ENCODE data around the gene MSS51. TPM values are rescaled to one million over a fixed set of nuclear protein-coding genes. Genes with fewer than 3 reads are reported as not detected.

The MSS51 gene
- total and polyA plus RNA-seq, 3 donors from 2014 or later: 1.9 to 6.0 (median 3.5) TPM

GRCh38 chr10:73439605-73440312 lies 6.4 kb upstream of the MSS51 start:
- Histone ChIP-seq H3K27me3 (no peaks in the 10 kb centered on the region), H3K9me3 (no peaks in the 10 kb centered on the region), H3K4me3 (no peak overlapping the region), H3K4me1 (no peaks in the 10 kb centered on the region), H3K36me3 (ENCODE audit: low read depth, missing control alignments) (no peaks in the 10 kb centered on the region), H3K27ac (no peak overlapping the region)
- 90 to 93% methylated on average over 1 of the region's 1 CpG for WGBS, 2 donors
- intact Hi-C loops (cut with DNase I; ENCODE audit: low total_unique reads): no loop called here
- DNase-seq: no peak
- no peak for TF ChIP-seq CTCF (IDR thresholded peaks at IDR 0.05)
- no peak for TF ChIP-seq POLR2A (IDR thresholded peaks at IDR 0.05)

DNA sequence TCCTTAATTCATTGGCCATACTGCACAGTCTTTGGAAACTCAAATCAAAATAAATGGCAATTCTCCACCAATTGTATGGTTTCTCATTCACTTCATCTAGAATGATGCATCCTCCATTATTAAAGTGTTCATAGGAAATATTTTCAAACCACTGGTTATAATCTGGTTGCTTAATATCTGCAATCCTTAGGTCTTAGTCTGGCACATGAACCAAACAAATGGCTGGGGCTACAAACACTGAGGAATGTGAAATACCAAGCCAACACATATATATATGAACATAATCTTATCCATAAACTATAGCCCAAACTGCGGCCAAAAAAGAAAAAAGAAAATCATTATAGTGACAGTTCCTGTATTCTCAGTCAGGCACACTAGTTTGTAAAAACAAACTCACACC lies 5.7 kb upstream of the MSS51 start:
- Histone ChIP-seq H3K27me3 (no peaks in the 10 kb centered on the region), H3K4me3 (no peak overlapping the region), H3K4me1 (no peaks in the 10 kb centered on the region), H3K27ac (no peak overlapping the region), H3K36me3 (ENCODE audit: low read depth, missing control alignments) (no peaks in the 10 kb centered on the region), H3K9me3 (no peaks in the 10 kb centered on the region)
- intact Hi-C loops (cut with DNase I; ENCODE audit: low total_unique reads): no loop called here
- 86 to 90% methylated on average over 1 of the region's 1 CpG for WGBS, 2 donors
- TF ChIP-seq POLR2A (IDR thresholded peaks at IDR 0.05) (no peak), CTCF (IDR thresholded peaks at IDR 0.05) (no peak)
- DNase-seq: no peak

GRCh38 chr10:73432646-73433537 lies 469 bp downstream of the MSS51 start:
- H3K9me3 ChIP-seq: no peaks in the 10 kb centered on the region
- DNase-seq: no peak
- no peak overlapping the region for H3K27ac ChIP-seq
- TF ChIP-seq CTCF (IDR thresholded peaks at IDR 0.05) (no peak), POLR2A (IDR thresholded peaks at IDR 0.05) (no peak)
- no peaks in the 10 kb centered on the region for H3K4me1 ChIP-seq
- no peaks in the 10 kb centered on the region for H3K27me3 ChIP-seq
- 78 to 84% methylated on average over 2 of the region's 2 CpGs for WGBS, 2 donors
- no peaks in the 10 kb centered on the region for H3K36me3 ChIP-seq (ENCODE audit: low read depth, missing control alignments)
- intact Hi-C loops (cut with DNase I; ENCODE audit: low total_unique reads): no loop called here
- H3K4me3 ChIP-seq: no peak overlapping the region

DNA sequence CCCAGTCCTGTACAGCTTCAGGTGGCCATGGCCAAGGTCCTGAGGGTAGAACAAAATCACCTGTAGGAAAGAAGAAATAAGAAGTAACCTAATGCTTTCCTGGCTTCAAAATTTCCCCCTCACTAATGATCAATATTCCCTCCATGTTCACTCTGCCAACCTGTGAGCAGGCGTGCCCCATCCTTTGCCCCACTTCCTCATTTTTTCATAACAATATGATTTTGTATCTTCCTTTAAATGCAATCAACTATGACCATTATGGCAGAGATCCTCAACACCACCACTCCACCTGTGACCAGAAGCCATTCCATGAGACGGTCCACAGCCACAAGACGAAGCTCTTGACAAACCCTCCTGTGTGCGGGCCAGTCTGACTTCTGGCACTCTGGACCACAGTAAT lies 7.0 kb downstream of the MSS51 start:
- no peak overlapping the region for H3K27ac ChIP-seq
- WGBS, 2 donors: 95 to 98% methylated on average over 4 of the region's 4 CpGs
- no peaks in the 10 kb centered on the region for H3K4me1 ChIP-seq
- intact Hi-C loops (cut with DNase I; ENCODE audit: low total_unique reads): no loop called here
- TF ChIP-seq CTCF (IDR thresholded peaks at IDR 0.05) (no peak), POLR2A (IDR thresholded peaks at IDR 0.05) (no peak)
- H3K9me3 ChIP-seq: no peaks in the 10 kb centered on the region
- DNase-seq: no peak
- no peak overlapping the region for H3K4me3 ChIP-seq
- no peaks in the 10 kb centered on the region for H3K27me3 ChIP-seq
- H3K36me3 ChIP-seq (ENCODE audit: low read depth, missing control alignments): no peaks in the 10 kb centered on the region
